ENCODE data around the gene CLSTN2.

Gene CLSTN2

GRCh38 chr3:140468407-140468806 is 533.4 kb downstream of the CLSTN2 start:
- no peak for DNase-seq

- no peak for DNase-seq
Measured at GRCh38 chr3:140469491-140469890, 534.5 kb downstream of the CLSTN2 start.

DNA sequence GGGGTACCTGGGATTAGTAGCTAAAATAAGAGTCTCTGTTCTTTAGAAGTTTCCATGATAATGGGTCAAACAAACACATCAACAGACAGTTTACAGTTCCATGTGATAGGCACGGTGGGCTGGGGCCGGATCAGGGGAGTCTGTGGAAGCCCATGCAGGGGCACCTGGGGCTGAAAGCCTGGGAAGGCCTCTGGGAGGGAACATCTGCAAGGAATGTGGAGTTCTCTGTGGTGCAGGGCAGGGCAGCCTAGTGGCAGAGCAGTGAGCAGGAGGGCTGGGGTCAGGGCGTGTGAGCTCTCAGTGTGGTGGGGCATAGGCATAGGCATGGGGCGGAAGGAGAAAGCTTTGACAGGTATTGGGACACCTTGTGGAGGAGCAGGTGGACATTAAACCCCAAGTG is 535.2 kb downstream of the CLSTN2 start:
- peak; percentile 6 for DNase-seq

GRCh38 chr3:140470962-140471361 is 536.0 kb downstream of the CLSTN2 start:
- DNase-seq, result peak; percentile 32

GRCh38 chr3:140472306-140473020 is 537.5 kb downstream of the CLSTN2 start:
- DNase-seq, result peak; percentile 49

- DNase-seq, result no peak
Measured at GRCh38 chr3:140487566-140487965, 552.6 kb downstream of the CLSTN2 start.

DNA sequence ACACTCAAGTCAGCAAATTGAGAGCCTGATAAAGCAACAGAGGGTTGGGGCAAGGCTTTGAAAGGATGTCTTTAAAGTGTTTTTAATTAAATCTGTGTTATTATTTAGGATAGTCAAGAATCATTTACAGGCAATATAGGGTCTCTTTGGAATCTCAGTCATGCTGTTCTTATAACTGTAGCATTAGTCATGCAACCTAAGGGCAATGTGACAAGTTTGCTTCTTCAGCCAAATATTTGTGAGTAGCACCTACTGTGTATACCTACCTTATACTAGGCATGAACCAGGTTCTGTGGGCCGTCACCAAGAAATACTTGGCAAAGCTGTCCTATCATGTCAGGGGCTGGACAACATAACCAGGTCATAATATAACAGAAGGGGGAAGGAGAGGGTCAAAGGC is 558.3 kb downstream of the CLSTN2 start:
- no peak for DNase-seq

- no peak for DNase-seq
Measured at GRCh38 chr3:140494970-140495369, 560.0 kb downstream of the CLSTN2 start.

DNA sequence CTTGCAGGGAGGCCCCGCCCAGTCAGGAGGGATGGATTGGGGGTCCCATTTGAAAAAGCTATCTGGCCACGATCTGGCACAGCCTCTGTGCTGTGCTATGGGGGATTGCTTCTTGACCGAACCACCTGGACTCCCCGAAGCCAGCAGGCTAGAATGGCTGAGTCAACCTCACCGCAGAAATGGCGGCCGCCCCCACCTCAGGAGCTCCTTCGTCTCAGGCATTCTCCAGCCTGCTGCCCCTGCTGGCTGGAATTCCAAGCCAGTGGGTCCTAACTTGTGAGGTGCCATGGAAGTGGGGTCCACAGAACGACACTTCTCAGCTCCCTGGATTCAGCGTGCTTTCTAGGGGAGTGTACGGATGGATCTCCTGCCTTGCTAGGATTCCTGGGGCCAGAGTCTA is 562.3 kb downstream of the CLSTN2 start:
- no peak for DNase-seq

DNA sequence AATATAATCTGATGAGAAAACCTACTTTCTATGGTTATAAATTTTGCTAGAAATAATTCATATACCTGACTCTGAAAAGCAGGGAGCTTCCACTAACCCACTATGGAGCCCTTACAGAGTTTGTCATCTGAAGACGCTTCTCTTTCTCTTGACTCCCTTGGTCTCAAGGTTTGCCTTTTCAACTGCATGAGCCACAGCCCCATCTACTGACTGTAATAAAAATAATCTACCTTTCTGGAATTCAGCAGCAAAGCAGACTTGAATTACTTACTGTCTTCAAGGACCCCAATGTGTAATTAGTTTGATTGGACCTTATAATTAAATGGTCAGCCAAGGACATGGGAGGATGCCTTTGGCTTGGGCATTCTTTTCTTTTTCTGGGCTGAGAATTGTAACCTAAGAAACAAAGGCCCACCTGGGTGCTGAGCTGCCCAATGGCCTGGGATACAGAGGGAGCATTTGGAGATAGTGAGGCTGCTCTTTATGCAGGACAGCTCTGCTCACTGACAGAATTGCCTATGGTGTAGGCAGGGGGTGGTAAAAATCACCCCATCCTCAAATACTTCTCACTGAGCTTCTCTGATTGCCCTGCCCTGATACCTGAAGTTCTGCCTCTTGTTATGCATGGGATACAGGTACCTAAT is 564.3 kb downstream of the CLSTN2 start:
- peak; percentile 15 for DNase-seq

DNA sequence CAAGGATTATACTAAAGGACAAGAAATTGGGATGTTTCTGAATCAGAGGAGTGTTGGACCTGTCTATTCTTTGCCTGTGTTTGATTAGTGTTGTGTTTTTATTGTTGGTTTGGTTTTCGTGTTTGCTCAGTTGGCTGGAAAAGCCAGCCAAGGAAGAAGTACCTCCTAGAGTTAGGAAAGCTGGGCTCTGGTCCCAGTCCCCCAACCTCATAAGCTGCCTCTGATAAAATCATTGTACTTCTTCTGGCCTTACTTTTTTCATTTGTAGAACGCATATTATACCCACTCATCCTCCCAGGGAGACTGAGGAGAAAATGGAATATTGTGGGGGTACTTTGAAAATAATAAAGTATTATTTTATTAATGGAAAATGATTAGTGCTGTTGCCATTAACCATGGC is 565.5 kb downstream of the CLSTN2 start:
- DNase-seq, result no peak

GRCh38 chr3:140501061-140501769 is 566.2 kb downstream of the CLSTN2 start:
- no peak for DNase-seq

- DNase-seq, result no peak
Measured at GRCh38 chr3:140501770-140502364, 566.9 kb downstream of the CLSTN2 start.

- DNase-seq, result peak; percentile 39
Measured at GRCh38 chr3:140505213-140505612, 570.2 kb downstream of the CLSTN2 start.

GRCh38 chr3:140505876-140506275 is 570.9 kb downstream of the CLSTN2 start:
- no peak for DNase-seq

DNA sequence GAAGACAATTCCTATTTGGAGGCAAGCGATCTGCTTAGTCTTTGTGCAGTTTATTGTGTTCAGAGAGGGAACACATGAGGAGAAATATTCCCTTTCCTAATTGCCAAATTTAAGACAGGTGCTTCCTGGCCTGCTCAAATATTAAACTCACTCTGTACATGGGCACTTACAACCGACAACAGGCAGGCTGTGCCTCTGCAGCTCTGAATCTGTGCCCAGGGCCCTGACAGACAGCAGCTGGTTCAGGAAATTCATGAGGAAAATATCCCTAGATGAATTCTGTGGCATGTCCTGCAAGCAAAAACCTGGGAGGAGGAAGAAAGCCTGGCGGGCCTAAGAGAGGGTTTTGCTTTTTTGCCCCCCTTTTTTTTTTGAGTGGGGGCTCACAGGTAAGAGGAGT is 573.6 kb downstream of the CLSTN2 start:
- DNase-seq, result no peak

- no peak for DNase-seq
Measured at GRCh38 chr3:140509534-140509933, 574.5 kb downstream of the CLSTN2 start.

DNA sequence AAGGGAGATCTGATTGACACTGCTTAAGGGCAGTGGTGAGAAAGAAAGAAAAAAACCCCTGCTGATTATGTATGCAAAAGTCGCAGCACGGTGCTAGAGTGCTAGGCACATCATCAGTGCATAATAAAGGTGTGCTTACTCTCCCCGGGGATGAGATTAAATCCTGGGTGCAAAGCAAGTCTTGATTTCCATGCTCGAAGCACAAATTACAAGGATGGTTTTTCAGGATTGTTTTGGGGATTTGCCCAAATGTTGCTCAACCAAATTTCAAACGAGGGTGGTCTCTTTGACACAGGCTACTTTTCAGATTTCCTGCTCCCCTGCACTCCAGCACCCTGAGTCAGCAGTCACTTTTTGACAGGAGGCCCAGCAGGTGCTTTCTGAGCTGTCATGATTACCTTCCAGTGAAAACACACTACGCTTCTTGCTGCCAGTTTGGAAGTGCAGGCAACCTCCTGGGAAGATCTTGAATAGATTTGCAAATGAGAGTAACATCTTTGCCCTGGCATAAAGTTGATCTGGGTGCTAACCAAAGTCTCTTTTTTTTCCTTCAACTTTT is 575.4 kb downstream of the CLSTN2 start:
- DNase-seq, result no peak

DNA sequence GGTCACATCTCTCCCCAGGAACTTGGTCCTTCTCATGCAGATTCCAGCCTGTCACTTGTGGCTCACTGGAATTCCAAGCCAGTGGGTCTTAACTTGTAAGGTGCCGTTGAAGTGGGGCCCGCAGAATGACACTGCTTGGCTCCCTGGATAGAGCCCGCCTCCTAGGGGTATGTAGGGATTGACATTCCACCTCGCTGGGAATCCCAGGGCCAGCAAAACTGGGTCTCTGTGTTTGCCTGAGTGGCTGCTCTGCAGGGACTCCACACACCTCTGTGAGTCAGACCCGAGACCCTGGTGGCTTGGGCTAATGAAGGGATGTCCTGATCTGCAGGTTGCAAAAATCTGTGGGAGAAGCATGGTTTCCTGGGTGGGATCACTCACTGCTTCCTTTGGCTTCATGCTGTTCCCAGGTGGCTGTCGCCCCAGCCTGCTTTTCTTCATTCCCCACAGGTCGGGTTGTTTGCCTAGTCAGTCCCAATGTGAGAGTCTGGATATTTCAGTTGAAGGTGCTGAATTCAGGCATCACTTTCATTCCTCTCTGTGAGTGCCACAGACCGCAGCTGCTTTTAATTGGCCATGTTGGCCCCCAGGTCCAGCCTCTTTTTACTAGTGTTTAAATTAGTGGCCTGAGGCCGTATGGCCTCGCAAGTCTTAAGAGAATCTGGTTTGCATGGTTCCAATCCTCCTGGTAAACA is 586.9 kb downstream of the CLSTN2 start:
- no peak for DNase-seq

DNA sequence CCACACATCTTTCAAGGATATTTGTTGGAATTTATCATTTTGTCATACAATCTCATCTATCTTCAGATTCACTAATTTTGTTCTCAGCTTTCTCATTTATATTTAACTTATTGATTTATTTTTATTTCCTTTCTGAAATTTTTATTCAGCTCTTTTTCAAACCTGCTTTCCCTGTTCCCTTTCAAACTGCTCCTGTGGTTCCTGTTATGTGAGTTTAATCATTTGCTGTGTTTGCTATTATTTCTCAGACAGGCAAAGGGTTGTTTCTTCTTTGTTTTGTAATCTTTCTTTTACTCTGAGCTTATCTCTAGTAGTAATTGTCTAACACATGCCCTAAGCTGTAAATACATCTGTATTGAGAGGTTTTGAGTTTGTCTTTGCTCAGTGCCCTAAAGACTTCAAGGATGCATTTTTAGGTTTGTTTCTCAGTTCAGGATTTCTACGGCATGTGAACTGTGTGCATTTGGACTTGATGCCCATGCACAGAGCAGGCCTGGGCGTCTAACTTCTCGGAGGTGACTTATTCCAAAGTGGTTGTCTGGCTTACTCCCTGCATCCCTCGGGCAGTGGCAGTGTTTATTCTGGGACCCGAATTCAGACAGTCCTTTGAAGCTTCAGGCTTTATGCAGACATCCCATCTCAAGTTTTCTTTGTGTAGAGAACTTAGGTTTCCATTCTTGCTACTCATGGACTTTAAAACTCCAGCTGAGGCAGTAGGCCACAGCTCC is 587.8 kb downstream of the CLSTN2 start:
- DNase-seq, result no peak

GRCh38 chr3:140523600-140523999 is 588.6 kb downstream of the CLSTN2 start:
- DNase-seq, result no peak

DNA sequence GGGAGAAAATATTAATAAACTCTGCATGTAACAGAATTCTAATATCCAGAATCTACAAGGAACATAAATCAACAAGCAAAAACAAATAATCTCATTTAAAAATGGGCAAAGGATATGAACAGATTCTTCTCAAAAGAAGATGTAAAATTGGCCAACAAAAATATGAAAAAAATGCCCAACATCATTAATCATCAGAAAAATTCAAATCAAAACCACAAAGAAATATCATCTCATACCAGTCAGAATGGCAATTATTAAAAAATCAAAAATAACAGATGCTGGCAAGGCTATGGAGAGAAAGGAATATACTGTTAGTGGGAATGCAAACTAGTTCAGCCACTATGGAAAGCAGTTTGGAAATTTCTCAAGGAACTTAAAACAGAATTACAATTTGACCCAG is 592.2 kb downstream of the CLSTN2 start:
- DNase-seq, result no peak
